Trophoblast cell (in vitro differentiated cells and primary cell): ENCODE data around the gene PLVAP.

Experiments used
- DNase-seq, 2 donors: peaks; one replicate each; pipeline ENCODE4 v3.0.0-alpha.2; 2016
- H2AFZ ChIP-seq: 2 replicates; pipeline ENCODE4 v1.6.1; 2013; ENCODE audit warnings: low read length, moderate library complexity, mild to moderate bottlenecking; ENCODE audit not compliant: insufficient read depth, poor library complexity
- H2AK5ac ChIP-seq: 2 replicates; pipeline ENCODE4 v1.6.1; 2013; ENCODE audit warnings: mild to moderate bottlenecking, low read length
- H2BK120ac ChIP-seq: 2 replicates; pipeline ENCODE4 v1.6.1; 2013; ENCODE audit warnings: low read length, mild to moderate bottlenecking, moderate library complexity; ENCODE audit not compliant: insufficient read depth, poor library complexity
- H2BK12ac ChIP-seq: 2 replicates; pipeline ENCODE4 v1.6.1; 2013; ENCODE audit warnings: mild to moderate bottlenecking, low read length, moderate library complexity
- H2BK5ac ChIP-seq: 2 replicates; pipeline ENCODE4 v1.6.1; 2013; ENCODE audit warnings: low read length, low read depth, moderate library complexity, mild to moderate bottlenecking; ENCODE audit not compliant: poor library complexity
- H3K14ac ChIP-seq: 2 replicates; pipeline ENCODE4 v1.6.1; 2013; ENCODE audit warnings: mild to moderate bottlenecking, low read length
- H3K18ac ChIP-seq: 2 replicates; pipeline ENCODE4 v1.6.1; 2013; ENCODE audit warnings: mild to moderate bottlenecking, low read length
- H3K23ac ChIP-seq: 2 replicates; pipeline ENCODE4 v1.6.1; 2013; ENCODE audit warnings: low read length
- H3K27ac ChIP-seq: 2 replicates; pipeline ENCODE4 v1.5.1; 2013; ENCODE audit warnings: low read depth, mild to moderate bottlenecking, inconsistent platforms, low read length, moderate library complexity
- H3K27me3 ChIP-seq: 2 replicates; pipeline ENCODE4 v1.6.1; 2013; ENCODE audit warnings: inconsistent platforms, mild to moderate bottlenecking, low read length, moderate library complexity; ENCODE audit not compliant: insufficient read depth
- H3K36me3 ChIP-seq, 2 experiments: 1 replicate in 1 of 2; 2 replicates in 1 of 2; pipeline ENCODE4 v1.6.1; 2013; ENCODE audit warnings: low read length in 2 of 2, mild to moderate bottlenecking in 2 of 2, moderate library complexity in 1 of 2; ENCODE audit not compliant: insufficient read depth in 2 of 2, control insufficient read depth in 1 of 2
- H3K4ac ChIP-seq: 2 replicates; pipeline ENCODE4 v1.6.1; 2013; ENCODE audit warnings: low read depth, mild to moderate bottlenecking, low read length, moderate library complexity
- H3K4me1 ChIP-seq, 2 experiments: 1 replicate in 1 of 2; 2 replicates in 1 of 2; pipeline ENCODE4 v1.6.1; 2013; ENCODE audit warnings: low read length in 2 of 2, mild to moderate bottlenecking in 2 of 2, moderate library complexity in 1 of 2; ENCODE audit not compliant: insufficient read depth in 2 of 2, control insufficient read depth in 1 of 2
- H3K4me2 ChIP-seq: 2 replicates; pipeline ENCODE4 v1.6.1; 2013; ENCODE audit warnings: inconsistent platforms, mild to moderate bottlenecking, low read length, moderate library complexity
- H3K4me3 ChIP-seq: 2 replicates; pipeline ENCODE4 v1.5.1; 2013; ENCODE audit warnings: mild to moderate bottlenecking, low read depth, low read length, inconsistent platforms
- H3K79me1 ChIP-seq: one replicate; pipeline ENCODE4 v1.6.1; 2013; ENCODE audit warnings: low read length
- H3K79me2 ChIP-seq: 2 replicates; pipeline ENCODE4 v1.6.1; 2013; ENCODE audit warnings: low read length, mild to moderate bottlenecking; ENCODE audit not compliant: control insufficient read depth, insufficient read depth, poor library complexity
- H3K9ac ChIP-seq: 2 replicates; pipeline ENCODE4 v1.6.1; 2013; ENCODE audit warnings: mild to moderate bottlenecking, low read length
- H3K9me3 ChIP-seq: 2 replicates; pipeline ENCODE4 v1.6.1; 2013; ENCODE audit warnings: low read depth, mild to moderate bottlenecking, control low read depth, inconsistent platforms, low read length; ENCODE audit not compliant: insufficient read depth
- H4K12ac ChIP-seq: 2 replicates; pipeline ENCODE4 v1.6.1; 2013; ENCODE audit warnings: low read depth, mild to moderate bottlenecking, low read length, moderate library complexity
- H4K8ac ChIP-seq: 2 replicates; pipeline ENCODE4 v1.6.1; 2013; ENCODE audit warnings: low read depth, mild to moderate bottlenecking, low read length, moderate library complexity
- H4K91ac ChIP-seq: one replicate; pipeline ENCODE4 v1.6.1; 2013; ENCODE audit warnings: low read depth, mild to moderate bottlenecking, low read length, moderate library complexity
- WGBS: extraction: QIAGEN DNeasy Blood & Tissue Kit; methylation state at CpG from one replicate; pipeline ENCODE4 v1.1.7; 2013; ENCODE audit warnings: missing lambda C conversion rate; ENCODE audit not compliant: insufficient read length, insufficient coverage; ENCODE audit errors: extremely low coverage; 5-methylcytosine and 5-hydroxymethylcytosine counted together

Gene PLVAP

DNA sequence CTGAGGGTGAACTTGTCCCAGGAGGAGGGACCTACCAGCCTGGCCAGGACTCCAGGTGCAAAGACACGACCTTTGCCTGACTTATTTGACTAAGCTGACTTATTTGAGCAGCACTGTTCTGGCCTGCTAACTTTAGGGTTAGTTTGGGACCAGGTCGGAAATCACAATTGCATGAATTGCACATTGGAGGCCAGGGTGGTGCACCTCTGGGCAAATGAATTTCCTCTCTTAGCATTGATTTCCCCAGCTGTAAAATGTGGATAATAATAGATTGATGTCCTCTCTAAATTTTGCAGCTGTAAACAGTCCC is 29.7 kb upstream of the PLVAP start:
- Histone ChIP-seq H3K79me1 (no peaks in the 10 kb centered on the region), H4K91ac (no peak overlapping the region), H3K27me3 (no peaks in the 10 kb centered on the region), H3K14ac (no peak overlapping the region), H3K9me3 (peaks cover 3% of the 10 kb centered on the region), H3K4me2 (no peak overlapping the region), H3K4me3 (no peak overlapping the region), H4K8ac (no peak overlapping the region), H3K27ac (no peak overlapping the region), H3K36me3 (no peaks in the 10 kb centered on the region), H4K12ac (no peak overlapping the region), H3K23ac (no peak overlapping the region), H2BK5ac (no peak overlapping the region), H3K79me2 (no peaks in the 10 kb centered on the region), H2BK12ac (no peak overlapping the region), H3K4ac (no peak overlapping the region), H2AK5ac (no peak overlapping the region), H3K9ac (no peak overlapping the region), H2AFZ (no peak overlapping the region), H2BK120ac (no peak overlapping the region), H3K18ac (no peak overlapping the region), H3K4me1 (peaks cover 13 to 14% of the 10 kb centered on the region in 2 experiments)
- WGBS, result no CpG with 5 or more reads among the region's 2 CpGs
- DNase-seq, result peak in 1 of 2 donors; percentile 18

DNA sequence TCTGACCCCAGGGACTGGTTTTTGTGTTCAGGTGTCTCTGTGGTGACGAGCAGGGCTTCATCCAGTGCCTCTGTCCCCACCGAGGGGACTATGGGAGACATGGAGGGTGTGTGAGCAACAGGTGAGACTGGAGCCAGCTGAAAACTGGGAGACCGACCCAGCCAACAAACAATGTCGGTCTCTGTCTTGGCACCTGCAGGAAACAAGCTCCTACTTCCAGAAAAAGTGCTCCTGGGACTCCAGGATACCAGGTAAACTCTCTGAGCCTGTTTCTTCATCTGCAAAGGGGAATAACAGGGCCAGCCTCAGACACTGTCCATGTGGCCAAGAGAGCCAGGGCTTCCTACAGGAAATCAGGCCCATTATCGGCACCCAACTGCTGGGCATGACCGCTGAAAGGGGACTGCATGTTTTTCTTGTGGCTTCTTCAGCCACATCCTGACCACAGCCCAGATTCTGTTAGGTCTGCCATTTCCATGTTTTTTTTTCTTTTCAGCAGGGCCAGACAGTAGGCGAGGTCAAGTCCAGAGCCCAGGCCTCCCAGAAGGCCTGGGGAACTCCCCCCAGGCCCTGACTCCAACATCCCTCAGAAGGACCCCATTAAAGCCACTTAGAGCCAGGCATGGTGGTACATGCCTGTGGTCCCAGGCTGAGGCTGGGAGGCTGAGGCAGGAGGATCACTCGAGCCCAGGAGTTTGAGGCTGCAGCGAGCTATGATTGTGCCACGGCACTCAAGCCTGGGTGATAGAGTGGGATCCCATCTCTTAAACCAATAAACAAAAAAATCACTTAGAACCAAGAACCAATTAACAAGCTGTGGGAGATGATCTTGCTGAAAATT is 29.1 kb upstream of the PLVAP start:
- no peak overlapping the region for H2BK5ac ChIP-seq
- peaks cover 11 to 12% of the 10 kb centered on the region in 2 experiments for H3K4me1 ChIP-seq
- no peak overlapping the region for H2BK120ac ChIP-seq
- peak overlapping the region; percentile 17 for H2BK12ac ChIP-seq
- no peak overlapping the region for H4K12ac ChIP-seq
- H3K9ac ChIP-seq, result no peak overlapping the region
- no peaks in the 10 kb centered on the region for H3K79me2 ChIP-seq
- H3K79me1 ChIP-seq, result no peaks in the 10 kb centered on the region
- H3K36me3 ChIP-seq, result no peaks in the 10 kb centered on the region
- H3K18ac ChIP-seq, result no peak overlapping the region
- no peaks in the 10 kb centered on the region for H3K27me3 ChIP-seq
- H3K4ac ChIP-seq, result no peak overlapping the region
- H2AFZ ChIP-seq, result no peak overlapping the region
- no peak overlapping the region for H3K4me2 ChIP-seq
- no peak overlapping the region for H3K14ac ChIP-seq
- peak overlapping the region; percentile 28 for H2AK5ac ChIP-seq
- H4K8ac ChIP-seq, result peak overlapping the region; percentile 55
- peaks cover 3% of the 10 kb centered on the region for H3K9me3 ChIP-seq
- DNase-seq, result no peak
- no CpG with 5 or more reads among the region's 10 CpGs for WGBS
- H3K23ac ChIP-seq, result no peak overlapping the region
- no peak overlapping the region for H3K27ac ChIP-seq
- H3K4me3 ChIP-seq, result no peak overlapping the region
- no peak overlapping the region for H4K91ac ChIP-seq

DNA sequence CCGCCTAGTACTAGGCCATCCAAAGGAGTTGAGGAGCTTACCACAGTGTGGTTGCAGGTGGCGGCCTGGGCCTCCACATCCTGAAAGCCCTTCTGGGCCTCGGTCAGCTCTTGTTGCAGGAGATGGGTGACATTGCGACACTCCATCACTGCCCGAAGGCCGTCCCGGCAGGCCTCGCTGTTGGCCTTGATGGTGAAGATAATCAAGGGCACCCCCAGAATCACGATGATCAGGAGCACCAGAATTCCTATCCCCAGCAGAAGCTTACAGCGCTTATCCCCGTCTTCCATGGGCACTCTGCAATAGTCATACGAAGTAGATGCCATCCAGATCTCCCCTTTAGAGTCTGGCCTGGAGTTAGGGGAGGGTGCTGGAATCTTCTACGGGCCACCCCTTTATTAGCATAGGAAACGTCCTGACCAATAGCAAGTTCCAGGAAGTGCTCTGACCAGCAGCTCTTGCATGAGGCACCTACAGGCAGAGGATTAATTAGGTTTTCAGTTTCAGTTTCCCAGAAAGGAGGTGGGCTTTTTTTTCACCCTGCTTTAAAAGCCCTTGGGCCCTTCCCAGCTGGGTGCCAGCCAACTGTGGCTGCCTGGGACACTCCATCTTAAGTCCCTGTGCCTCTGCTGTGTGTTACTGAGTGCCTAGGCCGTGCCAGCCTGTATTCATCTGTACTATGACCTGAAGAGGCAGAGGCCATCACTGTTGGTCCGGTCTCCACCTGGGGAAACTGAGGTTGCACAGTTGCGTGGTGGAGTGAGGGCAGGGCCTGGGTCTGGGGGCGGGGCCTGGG is 28.3 kb upstream of the PLVAP start, which contains the start of gene BST2:
Gene BST2 (minus strand): TSS at position 381 of the 796 bp plus-strand sequence. CDS start 55 bp downstream, at position 326.
- Histone ChIP-seq H2BK5ac (no peak within 1 kb of the TSS), H2AK5ac (peak within 1 kb of the TSS; percentile 28), H4K12ac (no peak within 1 kb of the TSS), H4K8ac (peak within 1 kb of the TSS; percentile 55), H3K9ac (no peak within 1 kb of the TSS), H3K27ac (no peak within 1 kb of the TSS), H3K27me3 (no peaks in the 10 kb centered on the region), H3K4me3 (no peak within 1 kb of the TSS), H2BK12ac (no peak within 1 kb of the TSS), H3K23ac (no peak within 1 kb of the TSS), H2AFZ (no peak within 1 kb of the TSS), H3K14ac (no peak within 1 kb of the TSS), H2BK120ac (no peak within 1 kb of the TSS), H3K36me3 (no peaks in the 10 kb centered on the region), H3K4me2 (no peak within 1 kb of the TSS), H3K18ac (no peak within 1 kb of the TSS), H3K9me3 (peaks cover 3% of the 10 kb centered on the region), H3K4me1 (peaks cover 11 to 12% of the 10 kb centered on the region in 2 experiments), H3K4ac (no peak within 1 kb of the TSS), H4K91ac (no peak within 1 kb of the TSS), H3K79me2 (no peaks in the 10 kb centered on the region), H3K79me1 (no peaks in the 10 kb centered on the region)
- DNase-seq, result peak; percentile 38 to 53
- WGBS, result no CpG with 5 or more reads among the region's 18 CpGs

DNA sequence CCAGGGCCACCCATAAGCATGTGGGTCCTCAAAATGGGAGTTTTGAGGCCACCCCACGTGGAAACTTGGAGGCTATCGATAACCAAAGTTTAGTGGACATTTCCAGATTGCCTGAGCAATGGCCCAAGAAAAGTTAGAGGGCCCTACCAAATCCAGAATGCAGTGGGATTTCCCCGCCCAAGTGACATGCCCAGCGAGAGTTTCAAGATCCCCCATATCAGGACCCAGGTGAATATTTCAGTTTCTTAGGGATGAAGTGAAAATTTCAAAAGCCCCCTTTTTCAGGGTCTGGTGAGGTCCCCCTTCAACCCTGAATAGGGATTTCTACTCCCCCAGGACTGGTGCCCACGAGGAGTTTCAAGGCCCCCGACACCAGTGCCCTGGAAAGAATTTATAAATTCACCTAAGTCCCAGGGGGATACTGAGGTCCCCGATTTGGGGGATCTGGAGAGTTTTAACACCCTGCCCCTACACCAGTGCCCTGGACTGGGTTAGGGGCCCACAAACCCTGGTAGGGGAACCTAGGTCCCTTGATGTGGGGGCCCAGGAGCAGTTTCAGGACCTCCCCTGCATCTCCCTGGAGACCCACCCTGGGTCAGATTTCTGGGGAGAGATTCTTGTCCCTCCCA is 27.6 kb upstream of the PLVAP start:
- Histone ChIP-seq H3K36me3 (no peaks in the 10 kb centered on the region), H2AFZ (no peak overlapping the region), H2AK5ac (no peak overlapping the region), H2BK12ac (no peak overlapping the region), H3K14ac (no peak overlapping the region), H3K79me1 (no peaks in the 10 kb centered on the region), H3K18ac (no peak overlapping the region), H3K23ac (no peak overlapping the region), H4K12ac (no peak overlapping the region), H3K4me2 (no peak overlapping the region), H3K9ac (no peak overlapping the region), H2BK120ac (no peak overlapping the region), H3K4ac (no peak overlapping the region), H4K8ac (no peak overlapping the region), H4K91ac (no peak overlapping the region), H3K27me3 (no peaks in the 10 kb centered on the region), H3K4me1 (peaks cover 11 to 12% of the 10 kb centered on the region in 2 experiments), H3K27ac (no peak overlapping the region), H3K79me2 (no peaks in the 10 kb centered on the region), H2BK5ac (no peak overlapping the region), H3K4me3 (no peak overlapping the region), H3K9me3 (peaks cover 3% of the 10 kb centered on the region)
- no CpG with 5 or more reads among the region's 7 CpGs for WGBS
- DNase-seq, result no peak
